HepG2 (cell line): ENCODE measurements around the gene EFCAB8. TPM values are rescaled to one million over a fixed set of nuclear protein-coding genes. Genes with fewer than 3 reads are reported as not detected.

Experiments
- FOXJ3 ChIP-seq: sonication (generic); formaldehyde crosslinking; IDR thresholded peaks from 2 replicates; pipeline ENCODE4 v1.4.0; 2020; ENCODE audit warnings: missing genetic modification reagents, mild to moderate bottlenecking, borderline replicate concordance
- FOXP4 ChIP-seq: sonication (generic); formaldehyde crosslinking; IDR thresholded peaks from 2 replicates; pipeline ENCODE4 v1.4.0; 2020; ENCODE audit warnings: missing genetic modification reagents
- GMEB2 ChIP-seq: IDR thresholded peaks from 2 replicates; pipeline ENCODE4 v1.6.1; 2016; ENCODE audit warnings: missing biosample characterization, missing genetic modification reagents, low read depth
- MXD4 ChIP-seq: IDR thresholded peaks from 2 replicates; pipeline ENCODE4 v1.6.1; 2016; ENCODE audit warnings: mild to moderate bottlenecking, missing biosample characterization, missing genetic modification reagents
- SP2 ChIP-seq: sonication (generic); formaldehyde crosslinking; IDR thresholded peaks from 2 replicates; pipeline ENCODE4 v1.5.1; 2020; ENCODE audit warnings: mild to moderate bottlenecking, missing genetic modification reagents
- ZBTB40 ChIP-seq, 2 experiments: fragments of 450-650 bp in 1 of 2; sonication (generic) in 1 of 2; formaldehyde crosslinking in 1 of 2; IDR thresholded peaks; 2 replicates each; pipeline versions ENCODE4 v1.6.1 to v1.8.0; 2016 to 2022; ENCODE audit warnings: antibody characterized with exemption in 1 of 2, mild to moderate bottlenecking in 1 of 2, missing genetic modification reagents in 1 of 2
- ZNF713 ChIP-seq: sonication (generic); formaldehyde crosslinking; IDR thresholded peaks from 2 replicates; pipeline ENCODE4 v1.4.0; 2020; ENCODE audit warnings: mild to moderate bottlenecking, missing genetic modification reagents
- polyA plus RNA-seq, 8 experiments: library from polyadenylated mRNA; depleted of rRNA in 3 of 8; stranded (reverse) in 7 of 8; unstranded in 1 of 8; fragments of >200 nt; fragmentation: Illumina TruSeq in 4 of 8; extraction: Trizol in 4 of 8; gene quantifications; 2 replicates each; pipeline versions ENCODE4 v1.2.1 to v1.2.3, GENCODE V29; 2011 to 2016; ENCODE audit warnings: low read depth in 4 of 8, missing spikeins in 1 of 8, mixed read lengths in 1 of 8; ENCODE audit not compliant: insufficient read depth in 1 of 8
- total RNA-seq, 5 experiments: library from RNA; depleted of rRNA; stranded (reverse); fragments of >200 nt; fragmentation: Illumina TruSeq; extraction: Trizol; gene quantifications; 2 replicates each; pipeline ENCODE4 v1.2.3, GENCODE V29; 2016; ENCODE audit warnings: low read depth in 1 of 5
- TF ChIP-seq, protein P1 (sequence below): sonication (generic); formaldehyde crosslinking; IDR thresholded peaks from 2 replicates; pipeline ENCODE4 v1.4.0; 2020; ENCODE audit warnings: mild to moderate bottlenecking, missing genetic modification reagents, borderline replicate concordance

The EFCAB8 gene
- total and polyA plus RNA-seq, 2 of the 13 experiments (the other 11 are each of a cell fraction or from before 2014, with no cell fraction given): 0.15 to 0.22 TPM

GRCh38 chr20:32823737-32824588 is 34.8 kb upstream of the EFCAB8 start (continued):
- no peak for TF ChIP-seq ZBTB40 (IDR thresholded peaks at IDR 0.05)
- TF ChIP-seq ZBTB40 (CRISPR knock-in tag; IDR thresholded peaks at IDR 0.05): no peak
- no peak for TF ChIP-seq SP2 (CRISPR knock-in tag)
- TF ChIP-seq, protein P1, sequence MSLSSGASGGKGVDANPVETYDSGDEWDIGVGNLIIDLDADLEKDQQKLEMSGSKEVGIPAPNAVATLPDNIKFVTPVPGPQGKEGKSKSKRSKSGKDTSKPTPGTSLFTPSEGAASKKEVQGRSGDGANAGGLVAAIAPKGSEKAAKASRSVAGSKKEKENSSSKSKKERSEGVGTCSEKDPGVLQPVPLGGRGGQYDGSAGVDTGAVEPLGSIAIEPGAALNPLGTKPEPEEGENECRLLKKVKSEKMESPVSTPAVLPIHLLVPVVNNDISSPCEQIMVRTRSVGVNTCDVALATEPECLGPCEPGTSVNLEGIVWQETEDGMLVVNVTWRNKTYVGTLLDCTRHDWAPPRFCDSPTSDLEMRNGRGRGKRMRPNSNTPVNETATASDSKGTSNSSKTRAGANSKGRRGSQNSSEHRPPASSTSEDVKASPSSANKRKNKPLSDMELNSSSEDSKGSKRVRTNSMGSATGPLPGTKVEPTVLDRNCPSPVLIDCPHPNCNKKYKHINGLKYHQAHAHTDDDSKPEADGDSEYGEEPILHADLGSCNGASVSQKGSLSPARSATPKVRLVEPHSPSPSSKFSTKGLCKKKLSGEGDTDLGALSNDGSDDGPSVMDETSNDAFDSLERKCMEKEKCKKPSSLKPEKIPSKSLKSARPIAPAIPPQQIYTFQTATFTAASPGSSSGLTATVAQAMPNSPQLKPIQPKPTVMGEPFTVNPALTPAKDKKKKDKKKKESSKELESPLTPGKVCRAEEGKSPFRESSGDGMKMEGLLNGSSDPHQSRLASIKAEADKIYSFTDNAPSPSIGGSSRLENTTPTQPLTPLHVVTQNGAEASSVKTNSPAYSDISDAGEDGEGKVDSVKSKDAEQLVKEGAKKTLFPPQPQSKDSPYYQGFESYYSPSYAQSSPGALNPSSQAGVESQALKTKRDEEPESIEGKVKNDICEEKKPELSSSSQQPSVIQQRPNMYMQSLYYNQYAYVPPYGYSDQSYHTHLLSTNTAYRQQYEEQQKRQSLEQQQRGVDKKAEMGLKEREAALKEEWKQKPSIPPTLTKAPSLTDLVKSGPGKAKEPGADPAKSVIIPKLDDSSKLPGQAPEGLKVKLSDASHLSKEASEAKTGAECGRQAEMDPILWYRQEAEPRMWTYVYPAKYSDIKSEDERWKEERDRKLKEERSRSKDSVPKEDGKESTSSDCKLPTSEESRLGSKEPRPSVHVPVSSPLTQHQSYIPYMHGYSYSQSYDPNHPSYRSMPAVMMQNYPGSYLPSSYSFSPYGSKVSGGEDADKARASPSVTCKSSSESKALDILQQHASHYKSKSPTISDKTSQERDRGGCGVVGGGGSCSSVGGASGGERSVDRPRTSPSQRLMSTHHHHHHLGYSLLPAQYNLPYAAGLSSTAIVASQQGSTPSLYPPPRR (CRISPR knock-in tag): 0 out of 2 replicates have a peak, but pooled peaks have one; percentile 53
- no peak for TF ChIP-seq ZNF713 (CRISPR knock-in tag)
- TF ChIP-seq MXD4: no peak
- peak; percentile 47; the same call in 1 of the 2 replicates for TF ChIP-seq FOXP4
- peak; percentile 58; the same call in 1 of the 2 replicates for TF ChIP-seq FOXJ3
- no peak; the same call in 1 of the 2 replicates for TF ChIP-seq GMEB2 (CRISPR knock-in tag)
